Keratinocyte (primary cell): Measurements from ENCODE around the gene DNAJB5. TPM values are rescaled to one million over a fixed set of nuclear protein-coding genes. Genes with fewer than 3 reads are reported as not detected.

Source experiments
- DNase-seq: peaks from one replicate; pipeline ENCODE4 v3.0.0-alpha.2; 2011; ENCODE audit warnings: low read depth, missing footprints, low spot score
- FAIRE-seq: peaks from 2 replicates; lab custom pipeline; 2011; peaks lifted over from hg19 to GRCh38; lab: Jason Lieb, UNC
- H2AFZ ChIP-seq: 2 replicates; pipeline ENCODE4 v1.6.0; 2012; ENCODE audit warnings: low read length, control low read depth, inconsistent platforms; ENCODE audit not compliant: control insufficient read depth
- H3K27ac ChIP-seq: 2 replicates; pipeline ENCODE4 v1.5.1; 2011; ENCODE audit warnings: low read length; ENCODE audit not compliant: control insufficient read depth, insufficient read depth
- H3K27me3 ChIP-seq: 3 replicates; pipeline ENCODE4 v1.6.0; 2011; ENCODE audit warnings: low read length; ENCODE audit not compliant: control insufficient read depth, insufficient read depth; ENCODE audit errors: extremely low read depth
- H3K36me3 ChIP-seq, 2 experiments: 2 replicates in 1 of 2; 3 replicates in 1 of 2; pipeline ENCODE4 v1.5.1; 2011; ENCODE audit warnings: low read length in 2 of 2, mild to moderate bottlenecking in 1 of 2; ENCODE audit not compliant: control insufficient read depth in 2 of 2, insufficient read depth in 2 of 2; ENCODE audit errors: extremely low read depth in 1 of 2
- H3K4me1 ChIP-seq: 3 replicates; pipeline ENCODE4 v1.5.1; 2011; ENCODE audit warnings: low read length; ENCODE audit not compliant: control insufficient read depth, insufficient read depth; ENCODE audit errors: extremely low read depth
- H3K4me2 ChIP-seq: 3 replicates; pipeline ENCODE4 v1.6.0; 2011; ENCODE audit warnings: low read depth, low read length; ENCODE audit not compliant: control insufficient read depth, insufficient read depth; ENCODE audit errors: extremely low read depth
- H3K4me3 ChIP-seq, 3 experiments: fragments of 200-600 bp in 1 of 3; sonication (generic) in 1 of 3; 2 replicates in 2 of 3; 3 replicates in 1 of 3; pipeline ENCODE4 v1.5.1; 2011 to 2016; ENCODE audit warnings: low read length in 3 of 3, mild to moderate bottlenecking in 3 of 3, control low read depth in 2 of 3, inconsistent platforms in 1 of 3, low read depth in 1 of 3, mixed read lengths in 1 of 3, mixed run types in 1 of 3, moderate library complexity in 1 of 3; ENCODE audit not compliant: control insufficient read depth in 2 of 3, insufficient read depth in 2 of 3; ENCODE audit errors: extremely low read depth in 1 of 3
- H3K79me2 ChIP-seq: 2 replicates; pipeline ENCODE4 v1.6.0; 2012; ENCODE audit warnings: low read length; ENCODE audit not compliant: control insufficient read depth, insufficient read depth
- H3K9ac ChIP-seq: 3 replicates; pipeline ENCODE4 v1.6.0; 2011; ENCODE audit warnings: low read length; ENCODE audit not compliant: control insufficient read depth, insufficient read depth; ENCODE audit errors: extremely low read depth
- H3K9me1 ChIP-seq: 3 replicates; pipeline ENCODE4 v1.6.0; 2011; ENCODE audit warnings: low read length; ENCODE audit not compliant: control insufficient read depth, insufficient read depth; ENCODE audit errors: extremely low read depth
- H3K9me3 ChIP-seq: 2 replicates; pipeline ENCODE4 v1.5.1; 2012; ENCODE audit warnings: low read depth, low read length; ENCODE audit not compliant: control insufficient read depth
- H4K20me1 ChIP-seq: 3 replicates; pipeline ENCODE4 v1.6.0; 2011; ENCODE audit warnings: low read length; ENCODE audit not compliant: control insufficient read depth, insufficient read depth; ENCODE audit errors: extremely low read depth
- EZH2 ChIP-seq: IDR thresholded peaks from one replicate; pipeline ENCODE4 v1.6.1; 2012; ENCODE audit warnings: inconsistent platforms, mild to moderate bottlenecking, low read length, moderate library complexity
- dilution Hi-C: fragments of 300-500 bp; cut with MboI; formaldehyde crosslinking; loops from one replicate; pipeline ENCODE4 v1.7.0; 2020; ENCODE audit warnings: low sequenced_read_pairs; ENCODE audit not compliant: extremely low pct_ligation_motif_present
- polyA plus RNA-seq, 5 experiments: library from polyadenylated mRNA; depleted of rRNA in 3 of 5; stranded (reverse) in 3 of 5; stranded (forward) in 1 of 5; unstranded in 1 of 5; fragments of >200 nt; gene quantifications; 1 replicate in 1 of 5; 2 replicates in 3 of 5; 3 replicates in 1 of 5; pipeline versions ENCODE4 v1.2.1 to v1.2.3, GENCODE V29; 2011 to 2012; ENCODE audit warnings: missing spikeins in 2 of 5, low read depth in 1 of 5, low replicate concordance in 1 of 5
- TF ChIP-seq, protein P1 (sequence below), 3 experiments: IDR thresholded peaks in 1 of 3; conservative IDR thresholded peaks in 1 of 3; optimal IDR thresholded peaks in 1 of 3; 2 replicates in 2 of 3; 3 replicates in 1 of 3; pipeline versions ENCODE3 to v1.5.1; 2011; ENCODE audit warnings: low read length in 3 of 3, mild to moderate bottlenecking in 3 of 3, moderate library complexity in 2 of 3, control low read depth in 1 of 3, inconsistent platforms in 1 of 3; ENCODE audit not compliant: insufficient read depth in 2 of 3; ENCODE audit errors: extremely low read depth in 1 of 3

DNAJB5 gene
- polyA plus RNA-seq, 1 donor (not counting 4 experiments of a cell fraction or from before 2014, with no cell fraction given), result 2.4 TPM

DNA sequence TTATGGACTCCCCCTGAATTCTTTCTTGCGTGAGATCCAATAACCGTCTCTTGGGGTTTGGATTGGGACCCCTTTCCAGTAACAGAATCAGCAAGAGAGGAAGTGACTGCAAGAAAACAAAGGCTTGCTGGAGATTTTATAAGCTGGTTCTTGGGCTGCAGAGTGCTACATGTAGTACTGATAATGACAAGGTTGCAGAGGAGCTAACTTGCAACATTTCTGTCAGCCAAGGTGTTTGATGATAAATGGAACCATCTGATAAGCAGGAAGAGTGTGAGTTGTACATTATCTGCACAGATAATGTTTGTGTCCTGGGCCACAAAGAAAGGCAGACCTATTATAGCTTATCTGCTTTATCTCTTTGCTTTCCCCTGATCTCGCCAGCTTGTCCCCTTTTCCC, 37.1 kb downstream of the DNAJB5 start:
- Histone ChIP-seq H3K27ac (peak overlapping the region; percentile 47), H3K27me3 (no peaks in the 10 kb centered on the region), H3K9ac (no peak overlapping the region), H3K4me2 (peak overlapping the region; percentile 49), H3K9me3 (peaks cover 7% of the 10 kb centered on the region), H2AFZ (no peak overlapping the region), H3K79me2 (no peaks in the 10 kb centered on the region), H3K36me3 (peaks cover 0 to 1% of the 10 kb centered on the region in 2 experiments), H3K9me1 (no peaks in the 10 kb centered on the region), H3K4me1 (peaks cover 28% of the 10 kb centered on the region), H4K20me1 (no peaks in the 10 kb centered on the region), H3K4me3 (no peak overlapping the region)
- dilution Hi-C loops, result no loop called here
- FAIRE-seq (no peak), DNase-seq (no peak)
- TF ChIP-seq, protein P1, sequence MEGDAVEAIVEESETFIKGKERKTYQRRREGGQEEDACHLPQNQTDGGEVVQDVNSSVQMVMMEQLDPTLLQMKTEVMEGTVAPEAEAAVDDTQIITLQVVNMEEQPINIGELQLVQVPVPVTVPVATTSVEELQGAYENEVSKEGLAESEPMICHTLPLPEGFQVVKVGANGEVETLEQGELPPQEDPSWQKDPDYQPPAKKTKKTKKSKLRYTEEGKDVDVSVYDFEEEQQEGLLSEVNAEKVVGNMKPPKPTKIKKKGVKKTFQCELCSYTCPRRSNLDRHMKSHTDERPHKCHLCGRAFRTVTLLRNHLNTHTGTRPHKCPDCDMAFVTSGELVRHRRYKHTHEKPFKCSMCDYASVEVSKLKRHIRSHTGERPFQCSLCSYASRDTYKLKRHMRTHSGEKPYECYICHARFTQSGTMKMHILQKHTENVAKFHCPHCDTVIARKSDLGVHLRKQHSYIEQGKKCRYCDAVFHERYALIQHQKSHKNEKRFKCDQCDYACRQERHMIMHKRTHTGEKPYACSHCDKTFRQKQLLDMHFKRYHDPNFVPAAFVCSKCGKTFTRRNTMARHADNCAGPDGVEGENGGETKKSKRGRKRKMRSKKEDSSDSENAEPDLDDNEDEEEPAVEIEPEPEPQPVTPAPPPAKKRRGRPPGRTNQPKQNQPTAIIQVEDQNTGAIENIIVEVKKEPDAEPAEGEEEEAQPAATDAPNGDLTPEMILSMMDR (optimal IDR thresholded peaks at IDR 0.05 in 1 of 3, IDR thresholded peaks at IDR 0.05 in 1 of 3, conservative IDR thresholded peaks at IDR 0.05 in 1 of 3; ENCODE audit: extremely low read depth in 1 of 3, insufficient read depth in 2 of 3, low read length in 3 of 3), result no peak
- TF ChIP-seq EZH2, result no peak

DNA sequence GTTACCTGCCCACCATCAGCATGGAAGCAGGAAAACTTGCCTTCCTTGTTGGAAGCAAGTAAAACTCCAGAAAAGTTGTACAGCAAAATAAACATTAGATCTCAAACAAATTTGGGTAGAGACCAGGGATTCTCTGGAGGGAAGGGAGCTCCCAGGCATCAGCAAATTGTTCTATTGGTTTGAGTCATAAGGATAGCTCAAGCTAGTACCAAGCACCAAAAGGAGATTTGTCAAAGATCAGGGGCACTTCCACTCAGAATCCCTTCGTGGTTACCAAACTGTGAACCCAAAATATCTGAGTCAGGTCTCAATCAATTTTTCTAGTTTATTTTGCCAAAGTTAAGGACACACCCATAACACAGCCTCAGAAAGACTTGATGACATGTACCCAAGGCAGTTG, 37.8 kb downstream of the DNAJB5 start:
- no peaks in the 10 kb centered on the region for H3K9me1 ChIP-seq
- no peak for FAIRE-seq
- dilution Hi-C loops, result no loop called here
- no peaks in the 10 kb centered on the region for H3K79me2 ChIP-seq
- peaks cover 28% of the 10 kb centered on the region for H3K4me1 ChIP-seq
- no peak overlapping the region for H3K4me3 ChIP-seq
- no peak overlapping the region for H3K27ac ChIP-seq
- DNase-seq, result no peak
- peaks cover 0 to 1% of the 10 kb centered on the region in 2 experiments for H3K36me3 ChIP-seq
- no peaks in the 10 kb centered on the region for H4K20me1 ChIP-seq
- peaks cover 7% of the 10 kb centered on the region for H3K9me3 ChIP-seq
- no peak overlapping the region for H2AFZ ChIP-seq
- no peak overlapping the region for H3K4me2 ChIP-seq
- TF ChIP-seq, protein P1 (optimal IDR thresholded peaks at IDR 0.05 in 1 of 3, IDR thresholded peaks at IDR 0.05 in 1 of 3, conservative IDR thresholded peaks at IDR 0.05 in 1 of 3; ENCODE audit: extremely low read depth in 1 of 3, insufficient read depth in 2 of 3, low read length in 3 of 3), result no peak
- TF ChIP-seq EZH2, result no peak
- no peak overlapping the region for H3K9ac ChIP-seq
- H3K27me3 ChIP-seq, result no peaks in the 10 kb centered on the region
